GM12864 (cell line): ENCODE results near the gene MKRN2OS.

Source experiments
- DNase-seq: peaks from one replicate; pipeline ENCODE4 v3.0.0-alpha.2; 2011; ENCODE audit warnings: low read depth
- H3K4me3 ChIP-seq: 2 replicates; pipeline ENCODE4 v1.5.1; 2011; ENCODE audit warnings: mild to moderate bottlenecking, low read depth, low read length, control low read depth
- CTCF ChIP-seq: IDR thresholded peaks from 2 replicates; pipeline ENCODE4 v1.5.1; 2011; ENCODE audit warnings: low read depth, mild to moderate bottlenecking, moderate library complexity, low read length, control low read depth, inconsistent platforms; ENCODE audit errors: missing control alignments

Gene MKRN2OS

GRCh38 chr3:12490547-12490946 is 54.8 kb downstream of the MKRN2OS start:
- H3K4me3 ChIP-seq = no peak overlapping the region
- TF ChIP-seq CTCF = no peak
- DNase-seq = no peak

GRCh38 chr3:12489832-12490231 is 55.5 kb downstream of the MKRN2OS start:
- H3K4me3 ChIP-seq = no peak overlapping the region
- no peak for TF ChIP-seq CTCF
- DNase-seq = no peak
